ENCODE results near the gene TIMP3.

TIMP3 gene

GRCh38 chr22:32808038-32808445 is 6.5 kb downstream of the TIMP3 start:
- no peak for DNase-seq (ENCODE audit: low read depth in 2 of 2)

- DNase-seq (ENCODE audit: low read depth in 2 of 2) = no peak
Measured at GRCh38 chr22:32809786-32810554, 8.5 kb downstream of the TIMP3 start.

GRCh38 chr22:32810555-32811133 is 9.1 kb downstream of the TIMP3 start:
- DNase-seq (ENCODE audit: low read depth in 2 of 2) = no peak

GRCh38 chr22:32811788-32812545 is 10.5 kb downstream of the TIMP3 start:
- DNase-seq (ENCODE audit: low read depth in 2 of 2) = no peak

GRCh38 chr22:32814285-32814860 is 12.9 kb downstream of the TIMP3 start:
- DNase-seq (ENCODE audit: low read depth in 2 of 2) = no peak

- no peak for DNase-seq (ENCODE audit: low read depth in 2 of 2)
Measured at GRCh38 chr22:32815059-32815458, 13.6 kb downstream of the TIMP3 start.

- no peak for DNase-seq (ENCODE audit: low read depth in 2 of 2)
Measured at GRCh38 chr22:32815943-32816342, 14.4 kb downstream of the TIMP3 start.

GRCh38 chr22:32817137-32817730 is 15.7 kb downstream of the TIMP3 start:
- no peak for DNase-seq (ENCODE audit: low read depth in 2 of 2)

- no peak for DNase-seq (ENCODE audit: low read depth in 2 of 2)
Measured at GRCh38 chr22:32818446-32819115, 17.1 kb downstream of the TIMP3 start.

GRCh38 chr22:32819120-32819519 is 17.6 kb downstream of the TIMP3 start:
- DNase-seq (ENCODE audit: low read depth in 2 of 2) = no peak

GRCh38 chr22:32820131-32821119 is 18.9 kb downstream of the TIMP3 start:
- DNase-seq (ENCODE audit: low read depth in 2 of 2) = no peak

GRCh38 chr22:32822179-32822877 is 20.8 kb downstream of the TIMP3 start:
- no peak for DNase-seq (ENCODE audit: low read depth in 2 of 2)

GRCh38 chr22:32823024-32823730 is 21.7 kb downstream of the TIMP3 start:
- no peak for DNase-seq (ENCODE audit: low read depth in 2 of 2)

- no peak for DNase-seq (ENCODE audit: low read depth in 2 of 2)
Measured at GRCh38 chr22:32824531-32825312, 23.2 kb downstream of the TIMP3 start.

- no peak for DNase-seq (ENCODE audit: low read depth in 2 of 2)
Measured at GRCh38 chr22:32826537-32826936, 25.0 kb downstream of the TIMP3 start.

- no peak for DNase-seq (ENCODE audit: low read depth in 2 of 2)
Measured at GRCh38 chr22:32827049-32827602, 25.6 kb downstream of the TIMP3 start.

- DNase-seq (ENCODE audit: low read depth in 2 of 2) = no peak
Measured at GRCh38 chr22:32828150-32828549, 26.6 kb downstream of the TIMP3 start.

- no peak for DNase-seq (ENCODE audit: low read depth in 2 of 2)
Measured at GRCh38 chr22:32828561-32828960, 27.1 kb downstream of the TIMP3 start.
